H1 (cell line): ENCODE results near the gene ALOX15B. TPM values are rescaled to one million over a fixed set of nuclear protein-coding genes. Genes with fewer than 3 reads are reported as not detected.

Experiments used
- CTCF ChIA-PET: fragments of 300-600 bp; sonication (Branson Sonifier 250); formaldehyde crosslinking; loops from one replicate; lab custom pipeline; 2021; ENCODE audit not compliant: partially characterized antibody; lab: Charles Lee
- POLR2A ChIA-PET: fragments of 300-600 bp; sonication (Branson Sonifier 250); formaldehyde crosslinking; loops from one replicate; lab custom pipeline; 2021; ENCODE audit warnings: inconsistent platforms; ENCODE audit not compliant: partially characterized antibody; lab: Charles Lee
- DNase-seq, 2 experiments: peaks; one replicate each; pipeline versions ENCODE4 v3.0.0 to v3.0.0-alpha.2; 2010 to 2022; ENCODE audit warnings: low spot score in 2 of 2, low read depth in 1 of 2, mixed read lengths in 1 of 2
- FAIRE-seq: peaks from 2 replicates; lab custom pipeline; 2011; peaks lifted over from hg19 to GRCh38; lab: Jason Lieb, UNC
- H2AFZ ChIP-seq: 2 replicates; pipeline ENCODE4 v1.8.1; 2012; ENCODE audit warnings: low read length, inconsistent platforms
- H2AK5ac ChIP-seq: 2 replicates; pipeline ENCODE4 v1.6.1; 2013; ENCODE audit warnings: low read depth, low read length
- H2BK120ac ChIP-seq: replicated peaks from 2 replicates; pipeline ENCODE3; 2013; ENCODE audit warnings: low read depth, low read length, inconsistent platforms
- H2BK12ac ChIP-seq: 2 replicates; pipeline ENCODE4 v1.6.1; 2013; ENCODE audit warnings: low read depth, low read length
- H2BK15ac ChIP-seq: 2 replicates; pipeline ENCODE4 v1.6.1; 2013; ENCODE audit warnings: low read length
- H2BK20ac ChIP-seq: 2 replicates; pipeline ENCODE4 v1.6.1; 2013; ENCODE audit warnings: low read length
- H2BK5ac ChIP-seq: 2 replicates; pipeline ENCODE4 v1.6.1; 2013; ENCODE audit warnings: low read depth, low read length
- H3K14ac ChIP-seq: 2 replicates; pipeline ENCODE4 v1.6.1; 2013; ENCODE audit warnings: inconsistent platforms; ENCODE audit not compliant: insufficient read length
- H3K18ac ChIP-seq: 2 replicates; pipeline ENCODE4 v1.6.1; 2013; ENCODE audit warnings: low read length; ENCODE audit errors: extremely low read depth
- H3K23ac ChIP-seq: 2 replicates; pipeline ENCODE4 v1.6.1; 2013; ENCODE audit warnings: inconsistent platforms; ENCODE audit not compliant: insufficient read length
- H3K23me2 ChIP-seq: 2 replicates; pipeline ENCODE4 v1.6.1; 2013; ENCODE audit warnings: low read depth, low read length
- H3K27ac ChIP-seq: 2 replicates; pipeline ENCODE4 v1.6.1; 2011; ENCODE audit warnings: low read depth, low read length, inconsistent platforms
- H3K27me3 ChIP-seq, 4 experiments: replicated peaks in 1 of 4; 1 replicate in 1 of 4; 2 replicates in 3 of 4; pipeline versions ENCODE4 v1.6.1 to v1.8.1; 2011 to 2013; ENCODE audit warnings: low read length in 3 of 4, mild to moderate bottlenecking in 3 of 4, inconsistent platforms in 2 of 4, mixed read lengths in 2 of 4, moderate library complexity in 1 of 4; ENCODE audit not compliant: control insufficient read depth in 3 of 4, insufficient read depth in 3 of 4; ENCODE audit errors: extremely low read depth in 1 of 4
- H3K36me3 ChIP-seq, 4 experiments: 2 replicates each; pipeline versions ENCODE4 v1.6.1 to v1.8.1; 2011 to 2013; ENCODE audit warnings: mild to moderate bottlenecking in 4 of 4, low read length in 3 of 4, moderate library complexity in 2 of 4, control low read depth in 1 of 4, inconsistent platforms in 1 of 4; ENCODE audit not compliant: insufficient read depth in 4 of 4, control insufficient read depth in 2 of 4
- H3K4ac ChIP-seq: replicated peaks from 2 replicates; pipeline ENCODE3; 2013; ENCODE audit warnings: low read length, low read depth, mixed read lengths, inconsistent platforms; ENCODE audit not compliant: insufficient read length
- H3K4me1 ChIP-seq, 4 experiments: replicated peaks in 1 of 4; 1 replicate in 1 of 4; 2 replicates in 3 of 4; pipeline versions ENCODE4 v1.6.1 to v1.8.1; 2011 to 2013; ENCODE audit warnings: low read length in 3 of 4, inconsistent platforms in 2 of 4, mixed read lengths in 1 of 4; ENCODE audit not compliant: insufficient read depth in 4 of 4, control insufficient read depth in 3 of 4
- H3K4me2 ChIP-seq, 2 experiments: 2 replicates each; pipeline versions ENCODE4 v1.6.1 to v1.8.1; 2011 to 2013; ENCODE audit warnings: low read depth in 2 of 2, low read length in 2 of 2, control low read depth in 1 of 2, inconsistent platforms in 1 of 2, mild to moderate bottlenecking in 1 of 2; ENCODE audit not compliant: insufficient read depth in 1 of 2
- H3K4me3 ChIP-seq, 4 experiments: fragments of 200-600, 300-600 bp in 1 of 4; sonication (generic), shearing (Covaris generic), sonication (Bioruptor Twin) in 1 of 4; 2 replicates each; pipeline versions ENCODE4 v1.5.1 to v1.8.1; 2011 to 2016; ENCODE audit warnings: low read length in 4 of 4, low read depth in 3 of 4, control low read depth in 2 of 4, inconsistent platforms in 2 of 4, mild to moderate bottlenecking in 2 of 4, mixed read lengths in 1 of 4, moderate library complexity in 1 of 4; ENCODE audit not compliant: insufficient read depth in 2 of 4; ENCODE audit errors: extremely low read depth in 1 of 4
- H3K56ac ChIP-seq: replicated peaks from 2 replicates; pipeline ENCODE3; 2013; ENCODE audit warnings: low read depth, mild to moderate bottlenecking, mixed read lengths, low read length, inconsistent platforms; ENCODE audit not compliant: insufficient read length
- H3K79me1 ChIP-seq: 2 replicates; pipeline ENCODE4 v1.6.1; 2013; ENCODE audit warnings: low read depth, low read length, control low read depth
- H3K79me2 ChIP-seq, 2 experiments: 2 replicates each; pipeline versions ENCODE4 v1.6.1 to v1.8.1; 2012 to 2013; ENCODE audit warnings: low read length in 2 of 2, mild to moderate bottlenecking in 2 of 2, inconsistent platforms in 1 of 2; ENCODE audit not compliant: insufficient read depth in 2 of 2, control insufficient read depth in 1 of 2
- H3K9ac ChIP-seq, 4 experiments: replicated peaks in 1 of 4; 1 replicate in 1 of 4; 2 replicates in 3 of 4; pipeline versions ENCODE4 v1.6.1 to v1.8.1; 2011 to 2013; ENCODE audit warnings: low read depth in 3 of 4, low read length in 3 of 4, control low read depth in 2 of 4, mild to moderate bottlenecking in 2 of 4, moderate library complexity in 2 of 4, inconsistent platforms in 1 of 4; ENCODE audit errors: extremely low read depth in 1 of 4
- H3K9me3 ChIP-seq, 2 experiments: 2 replicates each; pipeline versions ENCODE4 v1.6.1 to v1.8.1; 2012 to 2013; ENCODE audit warnings: mild to moderate bottlenecking in 2 of 2, moderate library complexity in 2 of 2, control low read depth in 1 of 2, inconsistent platforms in 1 of 2, low read depth in 1 of 2, low read length in 1 of 2, mixed read lengths in 1 of 2; ENCODE audit not compliant: insufficient read depth in 2 of 2
- H4K20me1 ChIP-seq, 2 experiments: replicated peaks in 1 of 2; 2 replicates each; pipeline versions ENCODE3 to v1.8.1; 2011 to 2013; ENCODE audit warnings: inconsistent platforms in 2 of 2, low read length in 2 of 2, mild to moderate bottlenecking in 1 of 2; ENCODE audit not compliant: insufficient read depth in 2 of 2, control insufficient read depth in 1 of 2
- H4K5ac ChIP-seq: 2 replicates; pipeline ENCODE4 v1.6.1; 2013; ENCODE audit warnings: low read length, low read depth, mixed read lengths, inconsistent platforms; ENCODE audit not compliant: insufficient read length
- H4K8ac ChIP-seq: 2 replicates; pipeline ENCODE4 v1.8.0; 2013; ENCODE audit warnings: mild to moderate bottlenecking, moderate library complexity, low read length, inconsistent platforms; ENCODE audit not compliant: insufficient read depth; ENCODE audit errors: extremely low read depth
- H4K91ac ChIP-seq: replicated peaks from 2 replicates; pipeline ENCODE3; 2013; ENCODE audit warnings: low read length, mixed read lengths, inconsistent platforms; ENCODE audit not compliant: insufficient read length
- WGBS, 2 experiments: shearing (Covaris generic) in 1 of 2; methylation state at CpG; one replicate each; pipeline versions ENCODE4 v1.1.6 to v1.1.7; 2013 to 2015; ENCODE audit warnings: low lambda C conversion rate in 2 of 2, mixed read lengths in 2 of 2, inconsistent platforms in 1 of 2, low coverage in 1 of 2, missing lambda C conversion rate in 1 of 2; ENCODE audit not compliant: insufficient replicate concordance in 2 of 2, insufficient coverage in 1 of 2, insufficient read length in 1 of 2; ENCODE audit errors: extremely low coverage in 1 of 2, missing lambda C conversion rate in 1 of 2; 5-methylcytosine and 5-hydroxymethylcytosine counted together
- polyA plus RNA-seq, 7 experiments: library from polyadenylated mRNA; depleted of rRNA in 3 of 7; stranded (reverse) in 5 of 7; unstranded in 2 of 7; fragments of >200 nt in 5 of 7; fragments of 200-250 nt in 2 of 7; gene quantifications; 1 replicate in 5 of 7; 2 replicates in 1 of 7; 4 replicates in 1 of 7; pipeline versions ENCODE4 v1.2.1 to v1.2.3, GENCODE V29; 2011 to 2013; ENCODE audit warnings: missing spikeins in 2 of 7, mixed read lengths in 2 of 7
- total RNA-seq: library from RNA; stranded (reverse); fragmentation: NEBNext Ultra II Directional; extraction: Animal tissue kit (Norgen Biotek cat#: 25700); gene quantifications from 2 replicates; pipeline ENCODE4 v1.2.1, GENCODE V29; 2021

Gene ALOX15B
- total and polyA plus RNA-seq, 2 of the 8 experiments (the other 6 are each of a cell fraction or from before 2014, with no cell fraction given): 0.63 to 0.91 TPM

- DNase-seq (no peak), FAIRE-seq (no peak)
- Histone ChIP-seq H3K23me2 (no peaks in the 10 kb centered on the region; the same call in 1 of the 2 replicates), H3K14ac (no peak overlapping the region), H2AFZ (no peak overlapping the region), H3K27me3 (peaks cover 0 to 3% (median 2%) of the 10 kb centered on the region in 4 experiments; a peak in 4 of 7 replicates), H2BK120ac (no peak overlapping the region), H2BK12ac (no peak overlapping the region), H3K23ac (no peak overlapping the region), H3K4me2 (no peak overlapping the region), H3K36me3 (no peaks in the 10 kb centered on the region; a peak in 1 of 8 replicates), H3K4ac (no peak overlapping the region), H2BK15ac (no peak overlapping the region), H3K79me2 (no peaks in the 10 kb centered on the region), H3K9ac (no peak overlapping the region), H3K18ac (no peak overlapping the region), H2BK20ac (no peak overlapping the region), H3K4me3 (no peak overlapping the region), H3K27ac (no peak overlapping the region), H2AK5ac (no peak overlapping the region), H4K8ac (no peak overlapping the region), H3K56ac (no peak overlapping the region), H3K9me3 (no peaks in the 10 kb centered on the region), H4K91ac (no peak overlapping the region), H2BK5ac (no peak overlapping the region), H4K5ac (no peak overlapping the region), H3K79me1 (no peaks in the 10 kb centered on the region), H4K20me1 (no peaks in the 10 kb centered on the region), H3K4me1 (no peaks in the 10 kb centered on the region)
- 88% methylated on average over 8 of the region's 8 CpGs; no CpG with 5 or more reads in 1 of the 2 experiments for WGBS, 2 experiments
- CTCF ChIA-PET: interaction anchor here (1.3 kb wide), 1 partner anchor 136 kb away, joined by 3 read pairs; no protein-coding TSS in a partner anchor
- POLR2A ChIA-PET: no interaction called here
These were observed 9.9 kb downstream of the ALOX15B start for GRCh38 chr17:8048736-8049135.
